GM18951 (cell line): ENCODE measurements around the gene TNS2.
"Not testable (repeated sequence)": the region's sequence is repeated elsewhere in the genome, so short reads cannot be mapped to it uniquely, and the experiment has no call there.

ENCODE experiments used
- POLR2A ChIP-seq: IDR thresholded peaks from 4 replicates; pipeline ENCODE4 v1.6.1; 2011; ENCODE audit warnings: mild to moderate bottlenecking; ENCODE audit not compliant: insufficient read length, insufficient read depth; ENCODE audit errors: extremely low read depth
- in situ Hi-C: fragments of 300-500 bp; cut with MboI; formaldehyde crosslinking; loops from one replicate; pipeline ENCODE4 v1.12.0; 2022; ENCODE audit warnings: low sequenced_read_pairs, mixed read lengths, inconsistent platforms; ENCODE audit not compliant: unreplicated experiment

Gene TNS2

GRCh38 chr12:53049571-53050318 lies at the start of gene TNS2:
TSS of gene TNS2 (plus strand) at chr12:53050065. CDS start at chr12:53050186, 121 bp downstream.
- TF ChIP-seq POLR2A: no peak
- in situ Hi-C loops: no loop called here

GRCh38 chr12:53004178-53004577 lies 45.7 kb upstream of the TNS2 start:
- in situ Hi-C loops: no loop called here
- TF ChIP-seq POLR2A: no peak

- TF ChIP-seq POLR2A: no peak
- in situ Hi-C loops: no loop called here
Measured at GRCh38 chr12:53004582-53004981, 45.3 kb upstream of the TNS2 start.

- in situ Hi-C loops: no loop called here
- TF ChIP-seq POLR2A: no peak
Measured at GRCh38 chr12:53005215-53005985, 44.5 kb upstream of the TNS2 start.

- peak; percentile 70 for TF ChIP-seq POLR2A
- in situ Hi-C loops: no loop called here
Measured at GRCh38 chr12:53005986-53006809, 43.7 kb upstream of the TNS2 start, which contains the start of gene EIF4B. TSS of gene EIF4B (plus strand) at chr12:53006456. CDS start at chr12:53006484, 28 bp downstream.

GRCh38 chr12:53006810-53007309 lies 43.0 kb upstream of the TNS2 start:
- no peak for TF ChIP-seq POLR2A
- in situ Hi-C loops: no loop called here

- in situ Hi-C loops: no loop called here
- no peak for TF ChIP-seq POLR2A
Measured at GRCh38 chr12:53007343-53007742, 42.5 kb upstream of the TNS2 start.

- in situ Hi-C loops: not testable (repeated sequence)
Measured at GRCh38 chr12:53008760-53009159, 41.1 kb upstream of the TNS2 start.

- in situ Hi-C loops: no loop called here
- no peak for TF ChIP-seq POLR2A
Measured at GRCh38 chr12:53010955-53011354, 38.9 kb upstream of the TNS2 start.

GRCh38 chr12:53011889-53012288 lies 38.0 kb upstream of the TNS2 start:
- in situ Hi-C loops: no loop called here
- TF ChIP-seq POLR2A: no peak

GRCh38 chr12:53012928-53013327 lies 36.9 kb upstream of the TNS2 start:
- in situ Hi-C loops: no loop called here
- TF ChIP-seq POLR2A: no peak

- no peak for TF ChIP-seq POLR2A
- in situ Hi-C loops: no loop called here
Measured at GRCh38 chr12:53014709-53015108, 35.2 kb upstream of the TNS2 start.

GRCh38 chr12:53025250-53025649 lies 24.6 kb upstream of the TNS2 start:
- TF ChIP-seq POLR2A: no peak
- in situ Hi-C loops: no loop called here

GRCh38 chr12:53027014-53027413 lies 22.9 kb upstream of the TNS2 start:
- in situ Hi-C loops: not testable (repeated sequence)
